Measurements from ENCODE around the gene SLC22A23. TPM values are rescaled to one million over a fixed set of nuclear protein-coding genes. Genes with fewer than 3 reads are reported as not detected.

The SLC22A23 gene
- total and polyA plus RNA-seq, 2 donors (not counting 1 experiment from before 2014, with no cell fraction given) = 0.18 to 1.4 TPM

DNA sequence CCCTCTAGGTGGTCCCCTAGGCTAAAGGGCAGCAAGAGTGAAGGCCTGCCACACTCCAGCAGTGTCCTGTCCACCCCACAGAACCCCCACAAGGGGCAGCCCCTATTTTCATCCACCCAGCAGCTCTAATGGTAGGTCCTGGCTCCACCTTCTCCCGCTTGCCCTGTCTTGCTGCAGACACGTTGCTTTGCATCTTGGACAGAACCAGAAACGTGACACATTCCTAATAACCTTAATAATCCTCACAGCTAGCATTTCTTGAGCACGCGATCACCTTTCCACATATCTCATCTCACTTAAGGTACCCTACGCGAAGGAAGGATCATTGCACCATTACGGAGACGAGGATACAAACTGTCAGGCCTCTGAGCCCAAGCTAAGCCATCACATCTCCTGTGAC lies 11.7 kb upstream of the SLC22A23 start:
- H3K4me3 Mint-ChIP-seq = no peak overlapping the region
- POLR2A ChIA-PET = no interaction called here
- WGBS (ENCODE audit: insufficient coverage) = 93% methylated on average over 9 of the region's 9 CpGs

GRCh38 chr6:3467996-3468395 lies 11.1 kb upstream of the SLC22A23 start:
- peaks cover 36% of the 10 kb centered on the region for H3K27me3 Mint-ChIP-seq
- ChIA-PET CTCF (no interaction called here), POLR2A (no interaction called here)
- H3K9me3 ChIP-seq (ENCODE audit: control extremely low read depth in 1 of 3, control insufficient read depth in 2 of 3, insufficient read depth in 1 of 3, low read length in 2 of 3) = peaks cover 0 to 3% (median 0%) of the 10 kb centered on the region in 3 donors
- H3K4me3 ChIP-seq (ENCODE audit: control extremely low read depth in 1 of 5, extremely low read depth in 1 of 5, insufficient read depth in 1 of 5, low read depth in 2 of 5, low read length in 4 of 5) = no peak overlapping the region
- H3K36me3 ChIP-seq (replicated peaks in 1 of 2; ENCODE audit: control extremely low read depth in 1 of 2, control insufficient read depth in 1 of 2, extremely low read depth in 1 of 2, insufficient read depth in 2 of 2, low read length in 1 of 2) = no peaks in the 10 kb centered on the region
- no peak overlapping the region for H2AFZ ChIP-seq (ENCODE audit: insufficient read depth, low read depth, low read length, poor library complexity, severe bottlenecking)
- H3K4me3 Mint-ChIP-seq = no peak overlapping the region
- no peaks in the 10 kb centered on the region for H3K4me1 Mint-ChIP-seq
- no peaks in the 10 kb centered on the region for H3K4me1 ChIP-seq (ENCODE audit: control insufficient read depth in 2 of 2, insufficient read depth in 2 of 2, low read length in 2 of 2)
- no peak for TF ChIP-seq EZH2 (IDR thresholded peaks at IDR 0.05; ENCODE audit: borderline replicate concordance, insufficient read depth, low read depth, low read length, poor library complexity, severe bottlenecking)
- TF ChIP-seq CTCF (IDR thresholded peaks at IDR 0.05) = no peak
- H4K20me1 ChIP-seq (ENCODE audit: control insufficient read depth, insufficient read depth, low read length, poor library complexity, severe bottlenecking) = no peaks in the 10 kb centered on the region
- no peaks in the 10 kb centered on the region for H3K9me3 Mint-ChIP-seq (ENCODE audit: insufficient read depth)
- H3K27ac ChIP-seq (ENCODE audit: low read length in 2 of 2) = no peak overlapping the region
- ATAC-seq (ENCODE audit: low read depth) = no peak
- no peak overlapping the region for H3K9ac ChIP-seq (ENCODE audit: low read length)
- H3K79me2 ChIP-seq (ENCODE audit: control insufficient read depth, insufficient read depth, low read length) = no peaks in the 10 kb centered on the region
- H3K4me2 ChIP-seq (replicated peaks; ENCODE audit: low read depth, low read length, poor library complexity, severe bottlenecking) = no peak overlapping the region
- no CpG with 5 or more reads among the region's 1 CpG for WGBS (ENCODE audit: insufficient coverage)
- intact Hi-C loops (cut with micrococcal nuclease) = no loop called here
- DNase-seq = no peak
- H3K27ac Mint-ChIP-seq = no peak overlapping the region
- H3K27me3 ChIP-seq (replicated peaks in 1 of 4; ENCODE audit: control extremely low read depth in 1 of 4, control insufficient read depth in 3 of 4, insufficient read depth in 4 of 4, low read length in 3 of 4) = peaks cover 0 to 10% (median under 1%) of the 10 kb centered on the region in 4 experiments

More for the DNA sequence above, 11.7 kb upstream of the SLC22A23 start:
- CTCF ChIA-PET = no interaction called here
- no peaks in the 10 kb centered on the region for H3K9me3 Mint-ChIP-seq (ENCODE audit: insufficient read depth)
- no peak overlapping the region for H3K9ac ChIP-seq (ENCODE audit: low read length)
- peaks cover 0 to 3% (median 0%) of the 10 kb centered on the region in 3 donors for H3K9me3 ChIP-seq (ENCODE audit: control extremely low read depth in 1 of 3, control insufficient read depth in 2 of 3, insufficient read depth in 1 of 3, low read length in 2 of 3)
- H3K4me1 ChIP-seq (ENCODE audit: control insufficient read depth in 2 of 2, insufficient read depth in 2 of 2, low read length in 2 of 2) = no peaks in the 10 kb centered on the region
- TF ChIP-seq EZH2 (IDR thresholded peaks at IDR 0.05; ENCODE audit: borderline replicate concordance, insufficient read depth, low read depth, low read length, poor library complexity, severe bottlenecking) (no peak), CTCF (IDR thresholded peaks at IDR 0.05) (no peak)
- H4K20me1 ChIP-seq (ENCODE audit: control insufficient read depth, insufficient read depth, low read length, poor library complexity, severe bottlenecking) = no peaks in the 10 kb centered on the region
- no peaks in the 10 kb centered on the region for H3K36me3 ChIP-seq (replicated peaks in 1 of 2; ENCODE audit: control extremely low read depth in 1 of 2, control insufficient read depth in 1 of 2, extremely low read depth in 1 of 2, insufficient read depth in 2 of 2, low read length in 1 of 2)
- H3K4me1 Mint-ChIP-seq = no peaks in the 10 kb centered on the region
- DNase-seq (no peak), ATAC-seq (ENCODE audit: low read depth) (no peak)
- no peak overlapping the region for H3K4me3 ChIP-seq (ENCODE audit: control extremely low read depth in 1 of 5, extremely low read depth in 1 of 5, insufficient read depth in 1 of 5, low read depth in 2 of 5, low read length in 4 of 5)
- H3K4me2 ChIP-seq (replicated peaks; ENCODE audit: low read depth, low read length, poor library complexity, severe bottlenecking) = no peak overlapping the region
- H3K27me3 ChIP-seq (replicated peaks in 1 of 4; ENCODE audit: control extremely low read depth in 1 of 4, control insufficient read depth in 3 of 4, insufficient read depth in 4 of 4, low read length in 3 of 4) = peaks cover 0 to 7% (median 0%) of the 10 kb centered on the region in 4 experiments
- H3K27me3 Mint-ChIP-seq = peaks cover 35% of the 10 kb centered on the region
- intact Hi-C loops (cut with micrococcal nuclease) = no loop called here
- no peak overlapping the region for H2AFZ ChIP-seq (ENCODE audit: insufficient read depth, low read depth, low read length, poor library complexity, severe bottlenecking)
- H3K27ac ChIP-seq (ENCODE audit: low read length in 2 of 2) = no peak overlapping the region
- H3K27ac Mint-ChIP-seq = no peak overlapping the region
- H3K79me2 ChIP-seq (ENCODE audit: control insufficient read depth, insufficient read depth, low read length) = no peaks in the 10 kb centered on the region
